NCI-H2196 (cell line): ENCODE data around the gene UBE2Z.

Experiments
- DNase-seq: peaks from one replicate; lab custom pipeline; 2025; ENCODE audit not compliant: unreplicated experiment; lab: John Stamatoyannopoulos, UW

Gene UBE2Z

DNA sequence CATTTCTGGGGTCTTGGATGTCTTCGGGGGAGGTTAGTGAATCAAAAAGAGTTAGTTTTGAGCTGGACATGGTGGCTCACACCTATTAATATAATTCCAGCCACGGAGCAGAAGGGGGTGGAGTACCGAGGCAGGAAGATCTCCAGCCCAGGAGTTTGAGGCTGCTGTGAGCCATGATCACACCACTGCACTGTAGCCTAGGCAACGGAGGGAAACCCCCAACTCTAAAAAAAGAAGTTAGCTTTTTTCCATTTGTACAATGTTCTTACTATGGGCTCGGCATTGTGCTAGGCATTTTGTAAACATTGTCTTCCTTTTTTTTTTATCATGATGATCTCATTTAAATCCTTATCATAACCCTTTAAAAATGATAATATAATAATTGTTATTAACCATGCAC lies 44.7 kb downstream of the UBE2Z start:
- no peak for DNase-seq

DNA sequence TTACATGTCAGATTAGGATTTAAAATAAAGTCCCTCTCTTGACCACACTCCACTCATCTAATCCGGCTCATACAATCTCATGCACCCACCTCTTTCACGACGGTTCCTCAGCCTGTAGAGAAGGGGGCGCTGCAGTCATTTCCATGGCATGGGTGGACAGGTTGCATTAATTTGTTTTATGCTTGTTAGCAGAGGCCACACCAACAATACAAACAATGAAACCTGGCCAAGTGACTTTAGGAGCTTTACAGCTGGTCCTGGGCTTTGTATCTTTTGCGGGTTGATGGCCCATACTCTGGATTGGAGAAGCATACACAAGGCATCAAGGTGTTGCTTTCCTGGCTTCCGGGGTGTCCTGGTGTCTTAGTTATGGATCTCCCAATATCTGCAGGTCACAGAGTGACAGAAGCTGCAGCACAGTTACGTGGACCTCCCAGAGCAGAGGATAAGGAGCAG lies 46.1 kb downstream of the UBE2Z start:
- DNase-seq, result no peak

DNA sequence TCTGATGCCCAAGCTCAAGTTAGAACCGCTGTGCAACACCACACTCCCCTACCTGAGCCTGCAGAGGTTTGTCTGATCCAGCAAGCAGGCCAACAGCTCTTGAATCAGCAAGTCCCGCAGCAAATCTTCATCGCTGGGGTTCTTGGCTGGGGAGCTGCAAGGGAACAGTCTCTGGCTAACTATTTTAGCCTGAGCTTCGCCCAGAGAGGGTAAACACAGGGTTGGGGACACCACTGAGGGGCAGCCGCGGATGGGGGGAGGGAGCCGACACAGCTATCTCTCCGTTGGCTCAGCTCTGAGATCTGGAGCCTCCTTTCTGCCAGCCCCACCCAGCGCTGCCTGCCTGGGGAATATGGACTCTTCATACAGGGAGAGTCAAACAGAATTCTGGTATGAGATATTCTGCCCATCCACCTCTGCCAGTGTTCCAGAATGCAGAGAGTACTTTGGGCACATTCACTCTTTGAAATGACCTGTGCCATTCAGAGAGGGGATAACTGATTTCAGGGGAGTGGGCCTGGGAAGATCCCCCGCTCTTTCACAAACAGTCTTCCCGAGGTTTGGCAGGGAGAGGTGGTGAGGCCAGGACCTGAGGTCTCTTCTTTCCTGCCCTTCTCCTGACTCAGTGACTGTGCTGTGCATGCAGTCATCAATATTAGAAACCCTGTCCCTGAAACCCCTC lies 52.8 kb downstream of the UBE2Z start:
- DNase-seq, result no peak

DNA sequence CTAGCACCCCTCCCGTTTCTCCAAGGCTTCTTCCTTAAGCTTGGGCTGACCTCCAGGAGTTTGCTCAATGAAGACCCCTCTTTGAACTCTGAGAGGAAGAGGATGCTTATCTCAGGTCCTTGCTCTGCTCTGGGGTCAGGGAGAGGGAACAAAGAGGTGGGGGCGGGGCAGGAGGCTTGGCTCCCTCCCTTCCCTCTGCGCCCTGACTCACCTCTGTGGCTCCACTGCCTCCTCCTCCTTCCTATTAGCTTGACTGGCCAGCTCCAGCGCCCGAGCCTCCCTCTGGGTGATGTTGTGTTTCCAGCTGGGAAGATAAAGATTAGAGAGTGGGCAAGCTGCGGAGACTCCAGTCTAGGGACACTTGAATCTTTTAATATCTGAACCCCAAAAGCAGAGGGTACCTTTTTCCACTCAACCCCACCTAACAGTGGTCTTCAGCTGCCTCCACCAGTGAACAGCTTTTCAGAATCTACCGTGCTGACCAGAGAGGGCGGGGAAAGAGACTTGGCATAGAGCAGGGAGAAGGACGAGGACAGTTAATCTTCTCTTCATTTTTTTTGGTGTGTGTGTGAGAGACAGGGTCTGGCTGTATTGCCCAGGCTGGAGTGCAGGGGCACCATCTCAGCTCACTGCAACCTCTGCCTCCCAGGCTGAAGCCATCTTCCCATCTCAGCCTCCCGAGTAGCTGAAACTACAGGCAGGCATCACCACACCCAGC lies 53.5 kb downstream of the UBE2Z start:
- no peak for DNase-seq

DNA sequence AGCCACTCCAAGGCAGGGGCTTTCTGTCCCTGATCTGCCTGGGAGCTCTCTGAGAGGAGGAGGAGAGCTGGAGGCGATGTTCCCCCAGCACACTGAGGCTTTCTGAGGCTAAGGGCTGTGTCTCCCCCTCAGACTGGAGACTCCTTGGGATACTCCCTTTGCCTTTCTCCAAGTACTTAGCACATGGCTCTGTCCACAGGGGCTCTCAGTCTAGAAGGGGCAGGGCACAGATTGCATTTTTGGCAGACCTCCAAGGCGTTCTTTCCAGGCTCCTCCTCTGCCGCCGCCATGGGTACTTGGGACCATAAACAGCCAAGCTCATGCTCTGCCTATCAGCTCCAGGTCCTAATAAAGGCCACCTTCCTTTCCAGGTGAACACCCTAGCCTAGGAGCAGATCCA lies 62.0 kb downstream of the UBE2Z start:
- DNase-seq, result peak; percentile 3

DNA sequence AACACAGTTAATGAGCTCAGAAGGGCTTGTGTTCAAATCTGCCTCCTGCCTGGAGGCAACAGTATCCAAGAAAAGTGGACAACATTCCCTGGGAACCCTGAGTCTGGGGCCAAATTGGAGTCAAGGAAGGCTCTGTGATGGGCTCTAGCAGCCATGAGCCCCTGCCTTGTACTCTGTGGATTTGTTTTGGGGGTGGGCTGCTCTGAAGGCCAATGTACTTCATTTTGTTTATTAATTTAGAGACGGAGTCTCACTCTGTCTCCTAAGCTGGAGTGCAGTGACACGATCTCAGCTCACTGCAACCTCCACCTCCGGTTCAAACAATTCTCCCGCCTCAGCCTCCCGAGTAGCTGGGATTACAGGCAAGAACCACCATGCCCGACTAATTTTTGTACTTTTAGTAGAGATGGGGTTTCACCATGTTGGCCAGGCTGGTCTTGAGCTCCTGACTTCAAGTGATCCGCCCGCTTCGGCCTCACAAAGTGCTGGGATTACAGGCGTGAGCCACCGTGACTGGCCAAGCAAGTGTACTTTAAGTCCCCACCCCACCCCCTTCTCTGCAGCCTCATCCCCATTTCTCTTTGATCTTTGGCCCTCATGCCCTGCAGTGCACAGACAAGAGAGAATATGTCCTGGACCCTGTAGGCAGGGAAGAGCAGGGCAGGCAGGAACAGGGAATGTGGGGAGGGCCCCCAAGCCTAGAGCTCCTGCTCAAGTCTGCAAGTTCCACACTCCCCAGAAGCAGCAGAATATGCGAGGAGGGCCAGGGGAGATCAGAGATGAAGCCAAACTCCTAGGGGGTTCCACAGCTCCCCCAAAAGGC lies 62.9 kb downstream of the UBE2Z start:
- DNase-seq, result no peak

DNA sequence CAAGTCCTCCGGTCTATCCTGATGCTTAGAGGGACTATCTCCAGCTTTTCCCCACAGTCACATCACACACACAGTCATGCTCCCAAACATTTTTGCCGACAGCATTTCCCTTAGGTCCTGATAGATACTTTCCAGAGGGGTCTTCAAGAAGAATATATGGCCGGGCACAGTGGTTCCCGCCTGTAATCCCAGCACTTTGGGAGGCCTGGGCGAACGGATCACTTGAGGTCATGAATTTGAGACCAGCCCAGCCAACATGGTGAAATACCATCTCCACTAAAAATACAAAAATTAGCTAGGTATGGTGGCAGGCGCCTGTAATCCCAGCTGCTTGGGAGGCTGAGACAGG lies 64.5 kb downstream of the UBE2Z start:
- no peak for DNase-seq

DNA sequence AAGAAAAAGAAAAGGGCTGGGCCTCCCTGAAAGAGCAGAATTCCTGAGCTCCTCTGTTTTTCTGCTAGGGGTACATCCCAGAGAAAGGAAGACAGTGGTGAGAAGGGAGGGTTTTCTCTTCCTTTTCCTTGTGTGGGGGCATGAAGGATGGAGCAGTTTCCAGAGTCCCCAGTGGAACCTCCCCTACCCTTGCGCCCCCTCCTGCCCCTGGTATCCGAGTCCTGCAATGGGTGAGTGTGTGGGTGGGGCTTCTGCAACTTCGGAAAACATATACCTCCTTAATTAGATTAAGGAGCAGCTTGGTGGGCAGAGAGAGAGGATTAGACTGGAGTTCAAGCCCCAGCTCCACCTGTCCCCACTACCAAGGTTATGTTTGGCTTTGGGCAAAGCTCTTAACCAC lies 65.6 kb downstream of the UBE2Z start:
- DNase-seq, result no peak
